GM13976 (cell line): ENCODE data around the gene CEP41.

Experiments
- DNase-seq: peaks from one replicate; pipeline ENCODE4 v3.0.0; 2012; ENCODE audit warnings: low spot score
- in situ Hi-C: fragments of 300-500 bp; cut with MboI; formaldehyde crosslinking; loops from one replicate; pipeline ENCODE4 v1.12.0; 2022; ENCODE audit warnings: low sequenced_read_pairs, mixed read lengths, inconsistent platforms; ENCODE audit not compliant: unreplicated experiment
- TF ChIP-seq, protein P1 (sequence below): IDR thresholded peaks from 2 replicates; pipeline ENCODE4 v1.5.1; 2012; ENCODE audit warnings: borderline replicate concordance, mild to moderate bottlenecking; ENCODE audit not compliant: insufficient read depth; ENCODE audit errors: extremely low read depth, missing control alignments, control extremely low read depth

The CEP41 gene

DNA sequence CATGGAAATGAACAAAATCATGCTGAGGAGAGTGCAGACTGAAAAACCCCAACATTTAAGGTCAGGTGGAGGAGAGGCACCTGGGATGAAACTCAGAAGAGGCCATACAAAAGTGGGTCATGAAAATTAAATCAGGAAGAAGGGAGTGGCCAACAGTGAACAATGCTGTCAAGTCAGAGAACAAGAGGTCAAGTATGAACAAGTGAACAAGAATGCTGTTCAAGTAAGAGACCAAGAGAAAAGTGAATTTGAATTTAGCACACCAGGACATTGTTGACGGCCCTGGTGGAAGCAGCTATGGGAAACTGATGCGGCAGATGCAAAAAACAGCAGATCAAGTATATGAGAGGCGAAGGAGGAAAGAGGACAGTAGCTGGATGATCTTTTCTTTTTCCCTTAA is 7.9 kb downstream of the CEP41 start:
- in situ Hi-C loops, result no loop called here
- TF ChIP-seq, protein P1, sequence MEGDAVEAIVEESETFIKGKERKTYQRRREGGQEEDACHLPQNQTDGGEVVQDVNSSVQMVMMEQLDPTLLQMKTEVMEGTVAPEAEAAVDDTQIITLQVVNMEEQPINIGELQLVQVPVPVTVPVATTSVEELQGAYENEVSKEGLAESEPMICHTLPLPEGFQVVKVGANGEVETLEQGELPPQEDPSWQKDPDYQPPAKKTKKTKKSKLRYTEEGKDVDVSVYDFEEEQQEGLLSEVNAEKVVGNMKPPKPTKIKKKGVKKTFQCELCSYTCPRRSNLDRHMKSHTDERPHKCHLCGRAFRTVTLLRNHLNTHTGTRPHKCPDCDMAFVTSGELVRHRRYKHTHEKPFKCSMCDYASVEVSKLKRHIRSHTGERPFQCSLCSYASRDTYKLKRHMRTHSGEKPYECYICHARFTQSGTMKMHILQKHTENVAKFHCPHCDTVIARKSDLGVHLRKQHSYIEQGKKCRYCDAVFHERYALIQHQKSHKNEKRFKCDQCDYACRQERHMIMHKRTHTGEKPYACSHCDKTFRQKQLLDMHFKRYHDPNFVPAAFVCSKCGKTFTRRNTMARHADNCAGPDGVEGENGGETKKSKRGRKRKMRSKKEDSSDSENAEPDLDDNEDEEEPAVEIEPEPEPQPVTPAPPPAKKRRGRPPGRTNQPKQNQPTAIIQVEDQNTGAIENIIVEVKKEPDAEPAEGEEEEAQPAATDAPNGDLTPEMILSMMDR, result no peak
- no peak for DNase-seq

DNA sequence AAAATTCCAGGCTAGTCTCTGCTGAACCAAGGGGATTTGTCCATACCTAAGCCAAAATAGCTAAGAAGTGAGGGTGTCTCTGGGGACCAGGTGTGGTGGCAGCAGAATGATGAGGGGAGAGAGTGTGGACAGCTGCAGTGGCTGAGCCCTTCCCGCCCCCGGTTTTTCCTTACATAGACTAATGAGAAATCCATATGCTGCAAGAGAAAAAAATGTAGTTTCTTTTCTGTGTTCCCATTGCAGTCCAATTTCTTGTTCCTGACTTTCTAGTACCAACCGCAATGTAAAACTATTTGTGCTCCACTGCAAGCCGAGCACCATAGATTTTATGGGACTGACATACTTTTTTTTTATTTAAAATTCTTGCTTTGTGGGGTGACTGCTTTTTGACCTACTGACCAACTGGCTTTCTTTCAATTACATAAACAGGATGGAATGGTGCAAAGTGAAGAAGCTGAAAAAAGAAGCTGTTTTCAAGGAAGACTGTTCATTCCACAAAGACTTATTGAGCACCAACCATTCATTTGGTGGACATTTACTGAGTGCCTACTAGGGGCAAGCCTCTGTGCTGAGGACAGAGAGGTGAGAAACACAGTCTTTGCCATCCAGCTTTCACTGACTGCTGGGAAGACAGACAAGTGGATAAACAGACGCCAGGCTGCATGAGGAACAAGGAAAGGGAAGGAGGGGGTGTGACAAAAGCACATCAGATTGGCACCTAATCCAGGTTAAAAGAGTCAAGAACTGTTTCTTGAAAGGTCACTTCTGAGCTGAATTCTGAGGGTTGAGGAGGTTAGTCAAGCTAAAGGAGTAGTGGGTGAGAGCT is 9.8 kb downstream of the CEP41 start:
- DNase-seq, result peak; percentile 26
- TF ChIP-seq, protein P1, result no peak
- in situ Hi-C loops, result no loop called here

DNA sequence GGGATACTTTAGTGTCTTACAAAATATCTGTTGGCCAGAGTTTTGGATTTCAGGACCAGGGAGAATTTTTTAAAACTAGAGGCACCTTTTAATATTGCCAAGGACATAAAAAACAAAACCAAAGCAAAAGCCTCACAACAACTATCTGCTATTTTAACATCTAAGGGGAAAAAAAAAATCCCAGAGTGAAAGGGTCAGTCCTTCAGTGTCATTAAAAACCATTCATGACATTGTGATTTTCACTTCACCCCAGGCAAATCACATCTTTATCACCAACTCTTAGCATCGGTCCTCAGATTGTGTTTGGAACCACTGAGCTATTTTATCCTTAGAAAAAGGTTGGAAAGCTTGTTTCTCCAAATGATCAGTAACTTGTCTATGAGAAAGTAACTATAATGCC is 10.7 kb downstream of the CEP41 start:
- in situ Hi-C loops, result no loop called here
- DNase-seq, result no peak
- TF ChIP-seq, protein P1, result no peak

DNA sequence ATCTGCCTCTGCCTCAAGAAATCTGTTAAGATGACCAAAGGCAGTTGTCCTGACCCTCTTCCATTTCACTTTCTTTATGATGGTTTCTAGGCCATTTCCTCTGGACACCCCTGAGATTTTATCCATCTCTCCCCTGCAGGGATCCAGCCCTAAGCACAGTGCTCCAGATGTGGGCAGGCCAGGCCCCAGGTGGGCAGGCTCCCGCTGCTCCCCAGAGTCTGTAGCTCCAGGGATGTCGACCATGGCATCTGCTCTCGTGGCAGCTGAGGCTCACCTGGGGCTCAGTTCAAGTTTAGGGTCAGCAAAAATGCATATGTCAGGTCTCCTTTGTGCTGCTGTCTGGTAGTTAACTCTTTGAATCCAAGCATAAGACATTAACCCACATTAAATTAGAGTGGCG is 11.8 kb downstream of the CEP41 start:
- DNase-seq, result no peak
- TF ChIP-seq, protein P1, result no peak
- in situ Hi-C loops, result no loop called here

DNA sequence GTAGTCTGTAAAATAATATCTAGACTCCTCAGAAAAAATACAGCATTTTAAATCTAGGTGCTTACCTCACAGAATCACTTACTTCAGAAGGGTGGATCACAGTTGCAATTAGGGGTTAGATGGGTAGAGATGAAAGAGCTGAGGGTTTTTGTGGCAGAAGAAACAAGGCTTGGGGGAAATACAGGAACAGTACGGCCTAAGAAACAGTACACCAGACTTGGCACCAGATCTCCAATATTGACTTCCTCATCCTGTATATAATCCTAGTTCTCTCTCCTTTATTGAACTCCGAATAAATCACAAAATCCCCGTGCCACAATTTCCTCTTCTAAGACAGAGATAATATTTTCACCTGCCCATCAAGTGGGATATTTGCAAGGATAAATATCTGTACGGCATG is 14.3 kb downstream of the CEP41 start:
- in situ Hi-C loops, result no loop called here
- TF ChIP-seq, protein P1, result no peak
- no peak for DNase-seq

DNA sequence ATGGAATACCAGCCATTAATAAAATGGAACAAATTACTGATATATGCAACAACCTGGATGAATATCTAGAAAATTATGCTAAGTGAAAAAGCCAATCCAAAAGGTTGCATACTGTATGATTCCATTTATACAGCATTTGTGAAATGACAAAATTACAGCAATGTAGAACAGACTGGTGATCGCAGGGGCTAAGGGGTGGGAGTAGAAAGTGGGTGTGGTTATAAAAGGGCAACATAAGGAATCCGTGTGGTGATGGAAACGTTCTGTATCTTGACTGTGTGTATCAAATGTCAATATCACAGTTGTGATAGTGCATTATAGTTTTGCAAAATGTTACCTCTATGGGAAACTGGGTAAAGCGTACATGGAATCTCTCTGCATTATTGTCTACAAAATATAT is 15.0 kb downstream of the CEP41 start:
- in situ Hi-C loops, result no loop called here
- TF ChIP-seq, protein P1, result no peak
- DNase-seq, result no peak
